ENCODE data around the gene GINS2.

GINS2 gene

GRCh38 chr16:85652431-85653221 lies 36.1 kb downstream of the GINS2 start:
- no peak for DNase-seq

GRCh38 chr16:85651629-85652430 lies 36.9 kb downstream of the GINS2 start:
- no peak for DNase-seq

- DNase-seq, result no peak
Observed at GRCh38 chr16:85650844-85651628, 37.7 kb downstream of the GINS2 start.

- DNase-seq, result no peak
Observed at GRCh38 chr16:85650135-85650843, 38.5 kb downstream of the GINS2 start.

GRCh38 chr16:85649411-85650134 lies 39.2 kb downstream of the GINS2 start:
- no peak for DNase-seq

- DNase-seq, result no peak
Observed at GRCh38 chr16:85648805-85649204, 39.9 kb downstream of the GINS2 start.

- no peak for DNase-seq
Observed at GRCh38 chr16:85648070-85648714, 40.6 kb downstream of the GINS2 start.

GRCh38 chr16:85646976-85647375 lies 41.8 kb downstream of the GINS2 start:
- no peak for DNase-seq

GRCh38 chr16:85646358-85646907 lies 42.3 kb downstream of the GINS2 start:
- DNase-seq, result no peak

GRCh38 chr16:85645021-85645589 lies 43.6 kb downstream of the GINS2 start:
- DNase-seq, result no peak

- DNase-seq, result no peak
Observed at GRCh38 chr16:85644093-85644712, 44.6 kb downstream of the GINS2 start.

- no peak for DNase-seq
Observed at GRCh38 chr16:85643631-85644030, 45.1 kb downstream of the GINS2 start.

GRCh38 chr16:85642762-85643358 lies 45.9 kb downstream of the GINS2 start:
- DNase-seq, result no peak

- no peak for DNase-seq
Observed at GRCh38 chr16:85641776-85642176, 47.0 kb downstream of the GINS2 start.

GRCh38 chr16:85641305-85641704 lies 47.4 kb downstream of the GINS2 start:
- no peak for DNase-seq

GRCh38 chr16:85640585-85640984 lies 48.2 kb downstream of the GINS2 start:
- DNase-seq, result no peak

- no peak for DNase-seq
Observed at GRCh38 chr16:85640254-85640558, 48.5 kb downstream of the GINS2 start.

- no peak for DNase-seq
Observed at GRCh38 chr16:85639529-85640253, 49.1 kb downstream of the GINS2 start.

- DNase-seq, result no peak
Observed at GRCh38 chr16:85638695-85639409, 49.9 kb downstream of the GINS2 start.
